Calu3 (cell line): Measurements from ENCODE around the gene CASP9. TPM values are rescaled to one million over a fixed set of nuclear protein-coding genes. Genes with fewer than 3 reads are reported as not detected.

Experiments used
- BruUV-seq: library from RNA; stranded (reverse); fragments of 400-500 nt; replicated peaks from 2 replicates; lab custom pipeline; 2021; lab: Mats Ljungman, UMichigan
- CTCF ChIA-PET: fragments of 300-600 bp; sonication (Branson Sonifier 250); formaldehyde crosslinking; loops from one replicate; lab custom pipeline; 2022; ENCODE audit warnings: antibody characterized with exemption; lab: Charles Lee
- DNase-seq: peaks from one replicate; pipeline ENCODE4 v3.0.0; 2022
- H3K27ac Mint-ChIP-seq: one replicate; pipeline ENCODE4 v1.8.0; 2022; ENCODE audit warnings: mixed read lengths; ENCODE audit not compliant: unreplicated experiment
- H3K27me3 Mint-ChIP-seq: one replicate; pipeline ENCODE4 v1.8.0; 2022; ENCODE audit warnings: mixed read lengths; ENCODE audit not compliant: unreplicated experiment
- H3K36me3 Mint-ChIP-seq: one replicate; pipeline ENCODE4 v1.8.0; 2022; ENCODE audit warnings: mild to moderate bottlenecking, moderate library complexity, mixed read lengths; ENCODE audit not compliant: insufficient read depth, unreplicated experiment
- H3K4me1 Mint-ChIP-seq: one replicate; pipeline ENCODE4 v1.8.0; 2022; ENCODE audit warnings: mild to moderate bottlenecking, low read depth, mixed read lengths; ENCODE audit not compliant: unreplicated experiment
- H3K4me3 Mint-ChIP-seq: one replicate; pipeline ENCODE4 v1.8.0; 2022; ENCODE audit warnings: mild to moderate bottlenecking, low read depth, moderate library complexity, mixed read lengths; ENCODE audit not compliant: unreplicated experiment
- H3K9me3 Mint-ChIP-seq: one replicate; pipeline ENCODE4 v1.8.0; 2022; ENCODE audit warnings: low read depth, mixed read lengths; ENCODE audit not compliant: unreplicated experiment
- CTCF ChIP-seq: fragments of 200-600 bp; IDR thresholded peaks from one replicate; pipeline ENCODE4 v1.8.0; 2022; ENCODE audit warnings: antibody characterized with exemption; ENCODE audit not compliant: unreplicated experiment
- intact Hi-C: fragments of 100-400 bp; cut with micrococcal nuclease; formaldehyde crosslinking; loops from one replicate; pipeline ENCODE4 v1.10.0; 2022; ENCODE audit not compliant: unreplicated experiment
- total RNA-seq: library from RNA; stranded (reverse); gene quantifications from 2 replicates; pipeline ENCODE4 v1.2.3, GENCODE V29; 2022

The CASP9 gene
- total RNA-seq, 1 experiment from 2014 or later: 8.4 TPM

GRCh38 chr1:15456313-15456954 lies 67.6 kb downstream of the CASP9 start, which contains the start of gene CELA2A:
Gene CELA2A (plus strand): TSS chr1:15456732. CDS start chr1:15456754, 22 bp downstream.
- Mint-ChIP-seq H3K36me3 (no peaks in the 10 kb centered on the region), H3K9me3 (no peaks in the 10 kb centered on the region), H3K4me3 (no peak within 1 kb of the TSS), H3K27me3 (no peaks in the 10 kb centered on the region), H3K27ac (no peak within 1 kb of the TSS), H3K4me1 (no peaks in the 10 kb centered on the region)
- DNase-seq: no peak
- BruUV-seq: no TSS peak
- TF ChIP-seq CTCF: no peak
- intact Hi-C loops: no loop called here
- CTCF ChIA-PET: no interaction called here

DNA sequence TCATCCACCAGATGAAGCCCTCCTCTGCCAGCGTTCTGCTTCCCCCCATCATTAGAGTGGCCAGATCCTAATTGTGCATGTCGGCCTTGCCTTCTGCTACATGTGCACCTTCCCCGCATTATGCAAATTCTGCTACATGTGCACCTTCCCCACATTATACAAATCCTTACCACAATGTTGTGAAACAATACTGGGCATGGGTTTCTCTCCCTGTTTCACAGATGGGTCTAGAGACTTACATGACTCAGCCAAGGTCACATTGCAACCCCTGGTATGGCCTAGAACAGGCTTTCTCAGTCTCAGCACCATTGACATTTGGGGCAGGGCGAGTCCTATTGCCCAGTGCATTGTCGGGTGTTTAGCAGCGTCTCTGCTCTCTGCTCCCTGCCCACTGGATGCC lies 68.5 kb downstream of the CASP9 start:
- no peaks in the 10 kb centered on the region for H3K27me3 Mint-ChIP-seq
- H3K27ac Mint-ChIP-seq: no peak overlapping the region
- no peak overlapping the region for H3K4me3 Mint-ChIP-seq
- no peak for DNase-seq
- no peak for TF ChIP-seq CTCF
- H3K9me3 Mint-ChIP-seq: no peaks in the 10 kb centered on the region
- no TSS peak for BruUV-seq
- CTCF ChIA-PET: interaction anchor here (0.6 kb wide), 1 partner anchor 132 kb away, joined by 4 read pairs; no protein-coding TSS in a partner anchor
- intact Hi-C loops: loop anchor here (2.0 kb wide), 1 partner anchor 19 kb away; no protein-coding TSS in a partner anchor
- no peaks in the 10 kb centered on the region for H3K4me1 Mint-ChIP-seq
- no peaks in the 10 kb centered on the region for H3K36me3 Mint-ChIP-seq

DNA sequence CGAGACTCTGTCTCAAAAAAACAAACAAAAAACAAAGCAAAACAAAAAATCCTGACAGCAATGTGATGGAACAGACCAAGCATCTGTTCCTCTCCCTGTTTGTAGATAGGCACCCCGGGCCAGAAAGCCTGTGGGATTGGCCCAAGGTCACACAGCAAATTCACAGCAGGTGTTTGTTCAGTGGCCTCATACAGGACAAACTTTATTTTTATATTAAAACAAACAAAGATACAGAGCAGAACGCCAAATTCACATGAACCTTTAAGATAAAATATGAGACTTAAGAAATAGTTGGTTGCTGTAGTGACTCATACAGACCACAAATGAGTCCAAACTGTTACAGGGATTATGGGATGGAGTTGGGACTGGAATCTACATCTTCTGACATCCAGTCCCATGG lies 69.8 kb downstream of the CASP9 start:
- no peak for TF ChIP-seq CTCF
- Mint-ChIP-seq H3K9me3 (no peaks in the 10 kb centered on the region), H3K36me3 (no peaks in the 10 kb centered on the region), H3K27me3 (no peaks in the 10 kb centered on the region), H3K4me3 (no peak overlapping the region), H3K27ac (no peak overlapping the region), H3K4me1 (no peaks in the 10 kb centered on the region)
- DNase-seq: no peak
- no TSS peak for BruUV-seq
- CTCF ChIA-PET: no interaction called here
- intact Hi-C loops: loop anchor here (2.0 kb wide), 1 partner anchor 21 kb away; no protein-coding TSS in a partner anchor

DNA sequence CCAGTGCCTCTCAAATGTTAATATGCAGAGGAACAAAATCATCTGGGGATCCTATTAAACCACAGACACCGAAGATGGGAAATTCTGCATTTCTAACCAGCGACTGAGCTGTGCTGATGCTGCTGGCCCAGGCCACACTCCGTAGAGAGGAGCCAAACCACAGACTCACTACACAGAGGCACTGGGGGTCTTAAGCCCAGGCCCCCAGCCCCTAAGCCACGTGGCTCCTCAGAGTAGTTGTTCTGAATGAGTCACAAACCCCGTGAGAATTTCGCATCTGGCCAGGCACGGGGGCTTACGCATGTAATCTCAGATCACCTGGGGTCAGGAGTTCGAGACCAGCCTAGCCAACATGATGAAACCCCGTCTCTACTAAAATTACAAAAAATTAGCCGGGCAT lies 70.3 kb downstream of the CASP9 start:
- Mint-ChIP-seq H3K4me3 (no peak overlapping the region), H3K27ac (no peak overlapping the region), H3K27me3 (no peaks in the 10 kb centered on the region), H3K4me1 (no peaks in the 10 kb centered on the region), H3K9me3 (no peaks in the 10 kb centered on the region), H3K36me3 (no peaks in the 10 kb centered on the region)
- intact Hi-C loops: loop anchor here (2.0 kb wide), 1 partner anchor 21 kb away; no protein-coding TSS in a partner anchor
- DNase-seq: no peak
- no peak for TF ChIP-seq CTCF
- CTCF ChIA-PET: no interaction called here
- BruUV-seq: no TSS peak
